ENCODE data around the gene STRIP2.
A peak's percentile ranks its signal among the peaks of the same experiment; 100 is the strongest.
"Not testable (repeated sequence)": the region's sequence is repeated elsewhere in the genome, so short reads cannot be mapped to it uniquely, and the experiment has no call there.

Gene STRIP2, protein sequence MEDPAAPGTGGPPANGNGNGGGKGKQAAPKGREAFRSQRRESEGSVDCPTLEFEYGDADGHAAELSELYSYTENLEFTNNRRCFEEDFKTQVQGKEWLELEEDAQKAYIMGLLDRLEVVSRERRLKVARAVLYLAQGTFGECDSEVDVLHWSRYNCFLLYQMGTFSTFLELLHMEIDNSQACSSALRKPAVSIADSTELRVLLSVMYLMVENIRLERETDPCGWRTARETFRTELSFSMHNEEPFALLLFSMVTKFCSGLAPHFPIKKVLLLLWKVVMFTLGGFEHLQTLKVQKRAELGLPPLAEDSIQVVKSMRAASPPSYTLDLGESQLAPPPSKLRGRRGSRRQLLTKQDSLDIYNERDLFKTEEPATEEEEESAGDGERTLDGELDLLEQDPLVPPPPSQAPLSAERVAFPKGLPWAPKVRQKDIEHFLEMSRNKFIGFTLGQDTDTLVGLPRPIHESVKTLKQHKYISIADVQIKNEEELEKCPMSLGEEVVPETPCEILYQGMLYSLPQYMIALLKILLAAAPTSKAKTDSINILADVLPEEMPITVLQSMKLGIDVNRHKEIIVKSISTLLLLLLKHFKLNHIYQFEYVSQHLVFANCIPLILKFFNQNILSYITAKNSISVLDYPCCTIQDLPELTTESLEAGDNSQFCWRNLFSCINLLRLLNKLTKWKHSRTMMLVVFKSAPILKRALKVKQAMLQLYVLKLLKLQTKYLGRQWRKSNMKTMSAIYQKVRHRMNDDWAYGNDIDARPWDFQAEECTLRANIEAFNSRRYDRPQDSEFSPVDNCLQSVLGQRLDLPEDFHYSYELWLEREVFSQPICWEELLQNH

GRCh38 chr7:129433847-129434674, at the start of gene STRIP2:
Gene STRIP2 (plus strand): TSS chr7:129434432. CDS start chr7:129434473, 41 bp downstream.
- DNase-seq, result peak; percentile 95

- no peak for DNase-seq
Measured at GRCh38 chr7:129385116-129385515, 49.1 kb upstream of the STRIP2 start.

- no peak for DNase-seq
Measured at GRCh38 chr7:129385598-129385997, 48.6 kb upstream of the STRIP2 start.

DNA sequence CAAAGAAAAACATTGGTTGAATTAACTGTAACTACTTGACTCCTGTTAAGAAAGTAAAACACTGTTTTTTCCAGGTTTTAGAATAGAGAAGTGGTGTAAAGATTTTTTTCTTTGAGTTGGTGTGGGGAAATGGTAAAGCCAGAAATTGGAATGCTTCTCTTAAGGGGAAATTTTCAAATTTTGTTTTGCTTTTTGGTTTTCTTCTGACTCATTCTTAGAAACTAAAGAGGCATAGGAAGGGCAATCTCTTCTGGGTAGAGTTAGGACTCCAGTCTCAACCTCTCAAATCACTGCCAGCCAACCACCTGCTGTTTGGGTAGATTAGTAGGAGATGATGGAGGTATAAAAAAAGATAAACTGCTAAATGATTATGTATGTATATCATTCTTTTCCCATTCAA, 47.7 kb upstream of the STRIP2 start:
- DNase-seq, result no peak

- DNase-seq, result no peak
Measured at GRCh38 chr7:129387537-129387936, 46.7 kb upstream of the STRIP2 start.

DNA sequence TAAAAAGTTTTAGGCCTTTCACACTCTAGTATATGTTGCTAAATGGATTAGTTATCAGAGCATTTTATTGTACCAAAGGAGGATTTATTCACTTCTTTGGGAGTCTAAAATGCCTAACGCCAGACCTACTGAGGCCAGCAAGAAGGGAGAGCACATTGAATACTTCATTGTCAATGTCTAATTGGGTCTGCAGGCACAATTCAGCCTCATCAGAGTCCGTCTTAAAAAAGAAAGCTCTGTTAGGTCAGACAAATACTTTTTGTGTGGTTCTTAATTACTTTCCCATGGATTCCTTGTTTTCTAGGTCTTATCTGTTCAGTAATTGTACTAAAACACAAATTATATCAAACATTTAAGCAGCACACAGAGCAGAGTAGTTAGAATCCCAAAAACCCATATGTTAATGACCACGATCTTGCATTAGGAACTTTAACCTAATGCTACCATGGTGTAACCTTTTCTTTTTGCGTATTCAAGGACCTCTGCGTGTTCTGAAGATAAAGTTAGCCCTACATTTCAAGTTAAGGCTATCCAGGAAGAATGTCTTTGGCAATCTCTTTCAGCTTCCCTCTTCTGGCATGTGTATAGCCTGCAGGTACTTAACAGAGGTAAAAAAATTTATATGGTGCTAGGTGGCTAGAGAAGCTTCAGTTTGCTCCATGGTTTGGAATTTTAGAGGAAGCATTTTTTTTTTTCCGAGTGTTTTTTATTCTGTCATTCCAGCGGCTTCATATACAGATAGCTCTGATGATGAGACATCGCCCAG, 45.7 kb upstream of the STRIP2 start:
- DNase-seq, result no peak

- DNase-seq, result no peak
Measured at GRCh38 chr7:129389829-129390228, 44.4 kb upstream of the STRIP2 start.

GRCh38 chr7:129390314-129390713, 43.9 kb upstream of the STRIP2 start:
- DNase-seq, result no peak

DNA sequence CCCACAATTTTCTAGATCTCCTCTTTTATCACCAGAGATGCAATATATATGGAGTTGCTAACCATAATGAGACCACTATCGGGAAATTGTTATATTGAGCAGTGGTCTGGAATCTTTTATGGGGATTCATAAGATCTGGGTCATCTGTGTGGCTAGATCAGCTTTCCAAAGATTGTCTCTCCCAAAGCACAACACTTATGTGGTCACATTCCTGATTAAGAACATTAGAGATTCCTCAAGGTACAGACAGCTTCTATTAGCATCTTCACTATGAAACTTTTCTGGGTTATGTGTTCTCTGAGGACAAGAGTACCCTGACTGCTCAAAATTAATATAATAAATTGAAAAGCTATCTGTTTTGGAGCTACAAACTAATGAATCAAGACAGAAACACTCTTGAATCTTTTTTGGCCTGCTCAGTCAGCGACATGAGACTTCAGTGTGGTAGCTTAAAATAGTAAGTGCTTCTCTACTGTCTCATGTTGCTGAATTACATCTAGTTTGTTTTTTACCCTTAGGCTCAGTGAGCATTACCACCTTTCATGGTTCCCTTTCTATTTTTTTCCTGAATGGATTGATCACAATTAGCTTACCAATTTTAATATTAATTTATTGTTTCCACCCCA, 42.6 kb upstream of the STRIP2 start:
- DNase-seq, result no peak

DNA sequence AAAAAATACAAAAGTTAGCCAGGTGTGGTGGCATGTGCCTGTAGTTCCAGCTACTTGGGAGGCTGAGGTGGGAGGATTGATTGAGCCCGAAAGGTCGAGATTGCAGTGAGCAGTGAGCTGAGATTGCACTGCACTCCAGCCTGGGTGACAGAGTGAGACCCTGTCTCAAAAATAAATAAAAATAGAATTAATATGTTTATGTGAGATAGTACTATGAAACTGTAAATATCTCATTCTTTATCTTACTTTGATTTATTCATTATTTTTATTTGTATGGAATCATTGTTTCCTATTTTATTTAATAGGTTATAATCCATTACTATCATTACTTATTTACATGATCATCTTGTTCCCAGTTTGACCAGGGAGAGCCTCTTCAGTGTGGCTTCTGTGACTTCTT, 41.0 kb upstream of the STRIP2 start:
- DNase-seq, result no peak

DNA sequence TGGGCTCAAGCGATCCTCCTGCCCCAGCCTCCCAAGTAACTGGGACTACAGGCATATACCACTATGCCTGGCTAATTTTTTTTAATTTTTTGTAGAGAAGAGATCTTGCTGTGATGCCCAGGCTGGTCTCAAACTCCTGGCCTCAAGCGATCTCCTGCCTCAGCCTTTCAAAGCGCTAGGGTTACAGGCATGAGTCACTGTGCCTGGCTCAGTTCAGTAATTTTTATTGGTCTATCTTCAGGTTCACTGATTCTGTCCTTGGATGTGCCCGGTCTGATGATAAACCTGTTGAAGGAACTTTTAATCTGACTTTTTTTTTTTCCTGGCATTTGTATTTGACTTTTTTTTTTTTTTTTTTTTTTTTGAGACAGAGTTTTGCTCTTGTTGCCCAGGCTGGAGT, 40.1 kb upstream of the STRIP2 start:
- no peak for DNase-seq

GRCh38 chr7:129394982-129395914, 39.0 kb upstream of the STRIP2 start:
- no peak for DNase-seq

DNA sequence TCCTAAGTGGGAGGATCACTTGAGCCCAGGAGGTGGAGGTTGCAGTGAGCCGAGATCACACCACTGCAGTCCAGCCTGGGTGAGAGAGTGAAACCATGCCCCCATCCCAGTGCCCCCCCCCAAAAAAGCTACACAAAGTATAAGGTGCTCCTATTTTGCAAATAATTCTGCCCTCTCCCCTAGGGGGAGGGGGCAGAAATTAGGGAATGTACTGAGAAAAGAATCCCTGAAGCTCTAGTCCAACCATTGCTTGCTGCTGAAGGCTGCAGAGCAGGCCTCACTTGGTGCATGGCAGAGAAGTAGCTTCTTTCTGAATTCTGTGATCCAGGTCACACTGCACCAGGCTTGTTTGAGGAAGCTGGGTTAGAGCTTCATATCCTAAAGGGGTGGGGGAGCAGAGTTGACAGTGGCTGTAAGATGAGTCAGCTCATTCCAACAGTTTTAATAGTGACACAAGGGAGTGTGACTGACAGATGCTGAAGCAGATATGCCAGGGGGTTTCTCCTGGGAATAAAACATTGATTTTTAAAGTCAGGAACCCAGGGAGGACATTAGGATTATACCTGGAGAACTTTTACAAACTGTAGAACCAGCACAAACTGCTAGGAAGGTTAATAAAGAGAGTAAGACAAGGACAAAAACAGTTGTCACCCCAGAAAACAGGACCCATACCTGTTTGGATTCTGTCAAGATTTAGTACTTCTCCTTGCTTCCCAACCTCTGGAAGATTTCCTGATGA, 32.8 kb upstream of the STRIP2 start:
- DNase-seq, result no peak

GRCh38 chr7:129401967-129402860, 32.0 kb upstream of the STRIP2 start:
- no peak for DNase-seq

DNA sequence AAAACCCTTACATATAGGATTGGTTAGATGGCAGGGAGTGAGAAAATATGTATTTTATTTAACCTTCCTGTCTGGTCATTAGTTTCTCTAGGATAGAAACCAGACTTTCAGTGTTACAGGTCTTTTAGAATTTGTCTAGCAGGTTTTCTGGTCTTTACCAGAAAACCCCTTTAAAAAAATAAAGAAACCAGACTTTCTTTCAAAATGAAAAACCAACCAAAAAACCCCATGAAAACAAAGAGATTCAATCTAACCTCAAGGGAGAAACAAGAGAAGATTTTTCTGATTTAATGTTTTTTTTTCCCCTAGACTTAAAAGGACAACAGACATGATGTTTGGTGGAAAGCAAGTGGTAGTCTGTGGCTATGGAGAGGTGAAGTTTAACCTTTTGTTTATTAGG, 28.7 kb upstream of the STRIP2 start:
- no peak for DNase-seq

GRCh38 chr7:129410238-129410637, 24.0 kb upstream of the STRIP2 start:
- DNase-seq, result not testable (repeated sequence)

GRCh38 chr7:129412501-129412900, 21.7 kb upstream of the STRIP2 start:
- DNase-seq, result no peak

GRCh38 chr7:129417073-129417472, 17.2 kb upstream of the STRIP2 start:
- DNase-seq, result no peak

DNA sequence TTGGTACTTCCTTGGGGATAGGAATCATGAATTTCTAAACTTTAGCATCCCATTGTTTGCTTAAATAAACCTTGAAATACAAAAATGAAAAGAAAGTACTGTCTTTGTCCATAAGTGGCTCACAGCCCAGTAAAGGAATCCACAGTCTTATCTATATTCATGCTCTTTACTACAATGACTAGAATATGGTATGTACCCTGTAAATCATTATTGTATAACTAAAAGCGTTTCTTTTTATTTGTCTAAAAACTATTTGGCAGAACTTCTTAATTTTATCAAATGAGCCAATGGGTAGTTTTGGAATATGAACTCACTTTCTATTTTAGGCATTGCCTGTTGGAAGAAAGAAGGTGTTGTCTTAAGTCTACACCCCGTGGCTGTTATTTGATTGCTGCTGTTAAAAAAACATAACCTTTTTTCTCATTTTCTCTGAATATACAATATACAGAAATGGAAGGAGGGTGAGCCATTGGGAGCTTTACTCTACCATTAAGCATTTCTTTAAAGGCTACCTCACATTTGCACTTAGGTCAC, 12.4 kb upstream of the STRIP2 start:
- no peak for DNase-seq
